Effector memory CD4-positive, alpha-beta T cell (primary cell): Measurements from ENCODE around the gene ADRA2B.
"Not testable (repeated sequence)": the region's sequence is repeated elsewhere in the genome, so short reads cannot be mapped to it uniquely, and the experiment has no call there.

Experiments
- DNase-seq, 3 donors: peaks; one replicate each; pipeline ENCODE4 v3.0.0-alpha.2; 2020
- H3K27ac ChIP-seq: 2 replicates; pipeline ENCODE4 v1.7.0; 2013; ENCODE audit warnings: mild to moderate bottlenecking, low read length, moderate library complexity; ENCODE audit not compliant: insufficient read depth, poor library complexity, severe bottlenecking
- H3K27me3 ChIP-seq: replicated peaks from 2 replicates; pipeline ENCODE4 v1.7.0; 2013; ENCODE audit warnings: mild to moderate bottlenecking, low read length; ENCODE audit not compliant: insufficient read depth, control insufficient read depth, poor library complexity, severe bottlenecking
- H3K36me3 ChIP-seq: 2 replicates; pipeline ENCODE4 v1.7.0; 2013; ENCODE audit warnings: mild to moderate bottlenecking, low read length, moderate library complexity; ENCODE audit not compliant: control insufficient read depth, insufficient read depth
- H3K4me1 ChIP-seq: 2 replicates; pipeline ENCODE4 v1.7.0; 2013; ENCODE audit warnings: low read length, mild to moderate bottlenecking; ENCODE audit not compliant: control insufficient read depth, insufficient read depth, poor library complexity, severe bottlenecking
- H3K4me3 ChIP-seq: 2 replicates; pipeline ENCODE4 v1.7.0; 2013; ENCODE audit warnings: low read length, low read depth, mild to moderate bottlenecking; ENCODE audit not compliant: insufficient read depth, poor library complexity, severe bottlenecking
- H3K9me3 ChIP-seq: 2 replicates; pipeline ENCODE4 v1.7.0; 2013; ENCODE audit warnings: mild to moderate bottlenecking, low read length, moderate library complexity; ENCODE audit not compliant: control insufficient read depth

Gene ADRA2B

DNA sequence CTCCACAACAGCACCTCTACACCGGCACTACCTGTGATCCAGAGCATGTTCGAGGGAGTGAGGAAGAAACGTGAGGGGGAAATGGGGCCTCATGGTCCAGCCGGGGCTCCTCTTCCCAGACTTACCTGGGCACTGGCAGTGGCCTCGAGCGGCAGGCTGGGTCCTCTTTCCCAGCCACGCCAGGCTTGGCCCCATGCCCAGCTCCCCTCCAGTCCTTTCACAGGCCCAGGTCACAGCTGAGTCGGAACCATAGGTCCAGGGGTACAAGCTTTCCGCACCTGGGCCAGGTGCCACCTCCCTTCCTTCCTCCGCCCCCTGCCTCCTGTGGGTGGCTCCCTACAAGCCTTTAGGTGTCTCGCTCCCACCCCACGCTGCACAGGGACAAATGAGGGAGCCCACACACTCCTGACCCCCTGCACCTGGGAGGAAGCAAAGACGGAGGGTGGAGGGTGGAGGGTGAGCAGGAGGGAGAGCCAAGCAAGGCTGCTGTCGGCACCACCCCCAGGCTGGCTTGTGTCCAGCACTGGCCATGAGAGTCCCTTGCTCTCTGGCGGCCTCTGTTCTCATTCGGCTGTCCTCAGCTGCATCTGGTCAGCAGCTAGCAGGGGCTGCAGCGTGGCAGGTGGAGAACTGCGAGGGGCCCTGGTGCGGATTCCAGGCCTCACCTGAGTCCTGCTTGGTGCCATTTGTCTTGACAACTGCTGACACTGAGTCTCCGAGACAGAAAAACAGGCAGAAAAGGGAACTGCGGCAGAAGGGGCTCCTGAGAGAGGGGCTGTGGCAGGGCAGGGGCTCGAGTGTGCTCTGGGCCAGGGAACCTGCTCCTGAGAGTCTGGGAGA lies 26.8 kb downstream of the ADRA2B start:
- Histone ChIP-seq H3K4me1 (no peaks in the 10 kb centered on the region), H3K9me3 (no peaks in the 10 kb centered on the region), H3K4me3 (no peak overlapping the region), H3K27ac (no peak overlapping the region), H3K36me3 (no peaks in the 10 kb centered on the region), H3K27me3 (no peaks in the 10 kb centered on the region)
- DNase-seq: no peak

DNA sequence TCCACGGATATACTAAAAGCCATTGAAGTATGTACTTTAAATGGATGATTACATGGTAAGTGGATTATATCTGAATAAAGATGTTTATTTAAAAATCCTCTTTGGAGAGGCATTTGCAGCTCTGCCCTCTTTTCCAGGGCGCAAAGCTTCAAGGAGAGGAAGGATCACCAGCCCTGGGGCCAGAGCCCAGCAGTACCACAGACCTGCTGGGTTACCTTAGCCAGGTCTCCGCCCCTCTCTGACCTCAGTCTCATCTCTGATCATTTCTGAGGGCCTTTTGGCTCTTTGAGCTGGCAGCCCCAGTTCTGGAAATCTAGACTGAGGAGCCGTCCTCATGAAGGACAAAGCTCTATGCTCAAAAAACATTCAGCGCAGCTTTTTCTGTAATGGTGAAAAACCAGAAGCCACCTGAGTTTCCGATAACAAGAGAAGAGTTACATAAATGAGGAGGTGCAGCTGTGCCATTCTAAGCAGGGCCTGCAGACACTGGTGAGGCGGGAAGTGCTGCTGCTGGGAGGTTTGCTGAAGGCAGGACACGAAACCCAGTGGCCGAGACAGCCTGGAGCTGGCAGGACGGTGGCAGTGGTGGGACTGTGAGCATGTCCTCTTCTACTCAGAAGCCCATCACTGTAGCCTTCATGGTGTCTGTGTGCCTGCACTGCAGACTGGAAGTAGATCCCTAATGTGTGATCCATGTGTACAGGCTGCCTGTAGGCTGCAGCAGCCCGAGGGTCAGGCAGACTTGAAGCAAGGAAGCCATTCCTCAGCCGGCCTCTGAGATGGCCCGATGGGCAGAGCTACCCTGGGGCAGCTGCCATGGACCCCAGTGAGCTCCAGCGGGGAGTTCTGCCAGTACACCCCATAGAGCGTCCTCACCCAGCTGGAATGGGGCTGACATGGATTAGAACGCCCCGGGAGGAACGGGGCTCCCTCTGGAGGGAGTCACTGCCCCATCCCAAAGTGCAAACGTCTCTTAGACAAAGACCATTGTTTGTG lies 27.7 kb downstream of the ADRA2B start:
- no peak for DNase-seq
- no peaks in the 10 kb centered on the region for H3K27me3 ChIP-seq
- no peaks in the 10 kb centered on the region for H3K36me3 ChIP-seq

DNA sequence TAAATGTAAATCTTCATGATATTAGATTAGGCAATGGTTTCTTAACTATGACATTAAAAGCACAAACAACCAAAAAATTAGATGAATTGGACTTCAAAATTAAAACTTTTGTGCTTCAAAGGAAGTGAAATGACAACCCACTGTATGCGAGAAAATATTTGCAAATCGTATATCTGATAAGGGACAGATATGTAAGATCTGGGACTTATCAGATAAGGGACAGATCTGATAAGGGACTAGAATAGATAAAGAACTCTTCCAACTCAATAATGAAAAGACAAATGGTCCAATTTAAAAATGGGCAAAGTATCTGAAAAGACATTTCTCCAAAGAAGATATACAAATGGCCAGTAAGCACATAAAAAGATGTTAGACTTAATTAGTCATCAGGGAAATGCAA lies 29.2 kb downstream of the ADRA2B start:
- Histone ChIP-seq H3K27me3 (no peaks in the 10 kb centered on the region), H3K4me1 (no peaks in the 10 kb centered on the region), H3K4me3 (no peak overlapping the region), H3K36me3 (no peaks in the 10 kb centered on the region), H3K9me3 (no peaks in the 10 kb centered on the region), H3K27ac (no peak overlapping the region)
- no peak for DNase-seq

More for the DNA sequence above, 27.7 kb downstream of the ADRA2B start:
- no peak overlapping the region for H3K27ac ChIP-seq
- no peaks in the 10 kb centered on the region for H3K4me1 ChIP-seq
- H3K4me3 ChIP-seq: no peak overlapping the region
- no peaks in the 10 kb centered on the region for H3K9me3 ChIP-seq

DNA sequence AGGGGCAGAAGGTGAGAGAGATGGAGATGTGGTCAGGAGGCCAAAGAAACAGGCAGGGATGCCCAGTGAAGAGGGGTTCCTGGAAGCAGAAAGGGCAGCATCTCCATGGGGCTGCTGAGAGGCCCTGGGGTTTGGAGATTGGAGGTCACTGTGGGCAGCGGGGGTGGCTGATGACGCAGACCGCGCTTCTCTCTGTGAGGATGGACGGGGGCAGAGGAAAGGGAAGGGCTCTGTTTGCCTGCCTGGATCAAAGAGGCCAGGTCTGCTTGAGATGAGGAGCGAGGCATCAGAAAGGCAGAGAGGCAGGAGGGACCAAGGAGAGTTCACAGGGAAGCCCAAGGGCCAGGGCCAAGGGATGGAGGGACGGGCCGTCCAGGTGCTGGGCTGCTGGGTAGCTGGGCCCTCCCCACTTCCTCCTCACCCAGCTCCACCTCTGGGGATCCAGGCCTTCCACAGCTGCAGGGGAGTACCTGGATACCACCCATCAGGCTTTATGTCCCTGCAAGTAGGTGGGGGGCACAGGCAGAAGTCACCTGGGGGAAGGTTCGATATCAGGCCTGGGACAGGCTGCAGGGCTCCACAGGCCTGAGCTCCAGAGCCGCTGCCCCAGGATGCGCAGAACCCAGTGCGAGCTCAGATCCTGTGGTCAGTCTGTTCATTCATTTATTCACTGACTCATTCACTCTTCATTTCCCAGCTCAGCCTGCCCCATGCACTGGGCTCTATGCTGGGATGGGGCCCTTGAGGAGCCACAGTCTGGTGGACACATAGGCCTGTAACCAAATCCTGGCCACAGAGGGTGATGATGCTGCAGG lies 30.6 kb downstream of the ADRA2B start:
- Histone ChIP-seq H3K27me3 (no peaks in the 10 kb centered on the region), H3K36me3 (no peaks in the 10 kb centered on the region), H3K27ac (no peak overlapping the region), H3K4me1 (no peaks in the 10 kb centered on the region), H3K9me3 (no peaks in the 10 kb centered on the region), H3K4me3 (no peak overlapping the region)
- DNase-seq: no peak

DNA sequence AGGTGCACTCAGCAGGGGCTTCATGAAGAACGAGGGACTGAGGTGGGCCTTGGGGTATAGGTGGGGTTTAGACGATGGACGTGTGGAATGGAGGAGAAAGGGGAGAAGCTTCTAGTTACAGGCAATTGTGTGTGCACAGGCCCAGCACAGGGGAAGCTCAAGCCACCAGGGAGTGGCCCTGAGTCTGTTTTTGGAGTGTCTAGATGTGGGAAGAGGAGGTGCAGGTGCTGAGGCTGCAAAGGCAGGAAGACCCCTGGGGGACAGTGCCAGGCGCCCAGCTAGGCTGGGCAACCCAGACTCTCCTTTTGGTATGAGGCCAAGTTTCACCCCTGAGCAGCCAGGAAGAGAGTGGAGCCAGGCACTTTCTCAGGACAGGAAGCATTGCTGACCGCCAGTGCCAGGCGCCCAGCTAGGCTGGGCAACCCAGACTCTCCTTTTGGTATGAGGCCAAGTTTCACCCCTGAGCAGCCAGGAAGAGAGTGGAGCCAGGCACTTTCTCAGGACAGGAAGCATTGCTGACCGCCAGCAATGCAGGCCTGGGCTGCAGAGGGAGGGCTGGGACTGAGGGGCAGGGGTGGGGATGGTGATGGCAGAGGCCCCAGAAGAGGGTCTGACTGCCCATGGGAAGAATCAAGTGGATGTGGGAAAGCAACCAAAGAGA lies 31.4 kb downstream of the ADRA2B start:
- not testable (repeated sequence) for H3K27ac ChIP-seq, H3K9me3 ChIP-seq, H3K4me1 ChIP-seq, DNase-seq, H3K36me3 ChIP-seq, H3K4me3 ChIP-seq, H3K27me3 ChIP-seq

DNA sequence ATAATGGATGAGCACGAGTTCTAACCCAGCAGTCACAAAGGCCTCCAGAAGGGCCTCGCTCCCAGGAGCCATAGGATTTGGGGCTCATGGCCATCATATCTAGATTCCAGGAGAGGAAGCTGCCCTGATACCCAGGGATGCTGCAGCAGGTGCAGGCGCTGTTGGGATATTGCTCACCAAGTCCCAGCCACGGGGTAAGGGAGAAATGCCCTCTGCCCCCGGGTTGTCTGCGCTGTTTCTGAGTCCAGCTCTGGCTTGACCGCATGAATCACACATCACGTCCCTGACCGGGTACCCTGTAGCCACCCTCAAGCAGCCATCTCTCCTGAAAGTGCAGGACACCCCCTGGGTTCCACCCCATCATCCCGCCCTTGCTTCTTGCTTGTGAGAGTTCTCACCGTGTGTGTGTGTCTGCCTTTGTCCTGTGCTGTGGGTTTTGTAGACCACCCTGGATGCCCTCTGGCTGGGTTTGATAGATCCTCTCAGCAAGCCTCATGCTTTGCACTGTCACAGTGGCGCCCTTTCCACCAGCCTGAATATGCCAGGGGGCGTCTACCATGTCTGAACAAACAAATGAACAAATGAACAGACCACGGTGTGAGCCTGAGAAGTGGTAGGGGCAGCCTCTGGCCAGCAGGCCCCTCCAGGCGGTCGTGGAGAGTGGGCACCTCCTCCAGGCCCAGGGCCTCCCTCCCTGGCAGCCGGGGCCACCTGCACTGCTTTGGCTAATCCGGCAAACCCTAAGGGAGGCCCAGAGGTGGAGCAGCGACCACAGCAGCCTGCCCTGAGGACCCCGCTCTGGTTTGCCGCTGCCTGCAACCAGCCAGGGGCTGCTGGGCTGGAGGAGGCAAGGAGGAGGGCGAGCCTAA lies 32.1 kb downstream of the ADRA2B start:
- no peak for DNase-seq
- no peak overlapping the region for H3K27ac ChIP-seq
- H3K9me3 ChIP-seq: no peaks in the 10 kb centered on the region
- H3K4me3 ChIP-seq: no peak overlapping the region
- H3K27me3 ChIP-seq: no peaks in the 10 kb centered on the region
- H3K36me3 ChIP-seq: no peaks in the 10 kb centered on the region
- no peaks in the 10 kb centered on the region for H3K4me1 ChIP-seq

DNA sequence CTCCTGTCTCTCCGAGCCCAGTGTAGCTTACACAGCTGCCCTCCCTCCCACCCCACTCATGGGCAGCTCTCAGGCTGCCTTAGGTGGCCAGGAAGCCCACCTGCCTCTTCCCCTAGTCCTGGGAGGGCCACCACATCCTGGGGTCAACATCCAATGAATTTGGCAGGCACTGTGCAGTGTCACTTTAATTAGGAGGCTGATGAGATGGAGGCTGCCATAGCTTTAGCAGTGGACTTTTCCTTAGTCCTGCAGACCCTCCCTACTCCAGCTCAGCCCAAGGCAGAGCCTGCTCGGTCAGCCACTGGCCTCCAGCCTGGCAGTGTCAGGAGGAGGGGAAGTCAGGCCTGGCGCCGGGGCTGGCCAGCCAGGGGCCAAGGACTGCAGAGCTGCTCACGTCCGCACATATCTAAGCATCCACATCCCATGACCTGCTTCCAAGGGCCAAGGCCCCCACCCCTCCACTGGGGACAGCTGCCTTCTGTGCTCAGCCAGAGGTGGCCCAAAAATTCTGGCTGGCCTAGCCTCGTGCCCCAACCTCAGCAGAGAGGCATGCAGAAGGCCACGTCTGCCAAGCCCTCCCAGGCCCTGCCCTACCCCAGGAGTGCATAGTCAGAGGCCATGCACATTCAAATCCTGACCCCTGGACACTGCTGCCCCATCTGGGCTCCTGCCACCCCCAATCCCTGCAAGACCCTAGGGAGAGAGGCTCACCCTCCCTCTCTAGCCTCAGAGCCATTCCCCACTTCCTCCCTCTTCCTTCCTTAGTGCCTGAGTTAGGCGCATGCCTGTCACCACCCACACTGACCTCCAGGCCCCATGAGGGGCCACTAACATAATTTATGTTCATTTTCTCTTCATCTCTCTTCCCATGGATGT lies 33.1 kb downstream of the ADRA2B start:
- Histone ChIP-seq H3K9me3 (no peaks in the 10 kb centered on the region), H3K36me3 (no peaks in the 10 kb centered on the region), H3K4me3 (no peak overlapping the region), H3K27ac (no peak overlapping the region), H3K4me1 (no peaks in the 10 kb centered on the region), H3K27me3 (no peaks in the 10 kb centered on the region)
- DNase-seq: no peak

DNA sequence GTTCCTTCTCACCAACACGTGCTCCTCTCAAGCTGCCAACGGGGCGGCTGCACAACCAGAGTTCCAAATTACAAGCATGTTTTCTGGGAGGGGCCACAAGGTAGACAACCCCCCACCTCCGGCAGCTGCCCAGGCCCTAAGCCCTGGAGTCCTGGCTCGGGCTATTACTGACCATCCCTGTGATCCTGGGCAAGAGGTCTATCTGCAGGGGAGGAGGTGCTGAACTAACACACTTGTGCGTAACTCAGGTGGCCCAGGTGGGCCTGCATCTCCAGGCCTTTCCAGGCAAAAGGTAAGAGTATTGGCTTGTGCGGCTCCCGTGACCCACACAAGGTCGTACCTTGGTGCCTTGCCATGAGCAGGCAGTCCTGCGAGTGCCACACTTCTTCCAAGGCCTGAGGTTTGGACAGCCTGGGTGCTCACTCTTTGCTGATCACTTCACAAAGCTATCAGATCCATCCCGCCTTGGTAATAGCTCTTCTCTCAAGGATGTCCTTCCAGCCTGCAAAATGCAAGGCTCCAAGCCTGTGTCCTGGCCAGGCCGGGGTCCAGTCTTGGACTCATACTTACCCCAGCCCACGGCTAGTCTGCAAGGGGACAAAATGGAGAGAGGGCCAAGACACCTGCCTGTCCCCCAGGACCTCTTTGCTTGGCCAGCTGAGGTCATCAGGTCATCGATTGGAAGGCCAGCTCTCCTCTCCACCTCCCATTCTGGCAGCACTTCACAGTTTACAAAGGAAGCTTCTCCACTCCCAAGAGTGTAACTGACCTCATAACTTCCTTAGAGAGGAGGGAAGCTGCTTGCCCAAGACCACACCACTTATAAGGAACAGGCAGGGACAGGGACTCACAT lies 33.9 kb downstream of the ADRA2B start:
- Histone ChIP-seq H3K4me1 (no peaks in the 10 kb centered on the region), H3K9me3 (no peaks in the 10 kb centered on the region), H3K27me3 (no peaks in the 10 kb centered on the region), H3K27ac (no peak overlapping the region), H3K36me3 (no peaks in the 10 kb centered on the region), H3K4me3 (no peak overlapping the region)
- no peak for DNase-seq
